ENCODE results near the gene PRDX5. TPM values are rescaled to one million over a fixed set of nuclear protein-coding genes. Genes with fewer than 3 reads are reported as not detected.
A peak's percentile ranks its signal among the peaks of the same experiment; 100 is the strongest.

The PRDX5 gene
- total and polyA plus RNA-seq, 10 of the 15 experiments (the other 5 are each of a cell fraction or from before 2014, with no cell fraction given), result 95.7 to 406 (median 240) TPM

DNA sequence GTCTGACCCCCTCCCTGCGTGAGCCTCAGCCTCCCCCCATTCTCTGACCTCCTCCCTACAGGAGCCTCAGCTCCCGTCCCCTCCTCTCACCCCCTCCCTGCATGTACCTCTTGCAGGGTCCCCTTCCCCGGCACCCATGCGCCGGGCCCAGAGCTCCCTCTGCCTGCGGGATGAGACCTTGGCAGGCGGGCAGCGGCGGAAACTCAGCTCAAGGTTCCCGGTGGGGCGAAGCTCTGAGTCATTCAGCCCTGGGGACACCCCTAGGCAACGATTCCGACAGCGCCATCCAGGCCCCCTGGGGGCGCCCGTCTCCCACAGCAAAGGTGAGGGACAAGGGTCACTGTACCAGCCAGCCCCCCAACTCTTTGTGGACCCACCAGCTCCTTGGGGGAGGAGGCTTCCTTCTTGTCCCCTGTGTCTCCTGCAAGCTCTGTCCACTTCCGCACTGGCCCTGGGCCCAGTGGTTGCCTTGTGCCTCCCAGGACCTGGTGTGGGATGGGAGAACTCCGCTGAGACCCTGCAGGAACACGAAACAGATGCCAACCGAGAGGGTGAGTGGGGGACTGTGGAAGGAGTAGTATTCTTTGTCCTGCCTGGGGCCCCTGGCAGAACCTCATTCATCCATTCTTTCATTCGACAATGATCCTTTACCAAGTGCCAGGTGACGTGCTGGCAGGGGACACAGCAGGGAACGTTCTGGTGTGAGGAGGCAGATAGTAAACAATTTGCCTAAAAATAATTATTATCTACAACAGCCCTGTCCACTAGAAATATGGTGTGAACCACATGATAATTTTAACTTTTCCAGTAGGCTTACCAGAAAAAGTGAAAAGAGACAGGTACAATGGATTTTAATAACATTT lies 37.4 kb downstream of the PRDX5 start (continued):
- TF ChIP-seq, protein P1, sequence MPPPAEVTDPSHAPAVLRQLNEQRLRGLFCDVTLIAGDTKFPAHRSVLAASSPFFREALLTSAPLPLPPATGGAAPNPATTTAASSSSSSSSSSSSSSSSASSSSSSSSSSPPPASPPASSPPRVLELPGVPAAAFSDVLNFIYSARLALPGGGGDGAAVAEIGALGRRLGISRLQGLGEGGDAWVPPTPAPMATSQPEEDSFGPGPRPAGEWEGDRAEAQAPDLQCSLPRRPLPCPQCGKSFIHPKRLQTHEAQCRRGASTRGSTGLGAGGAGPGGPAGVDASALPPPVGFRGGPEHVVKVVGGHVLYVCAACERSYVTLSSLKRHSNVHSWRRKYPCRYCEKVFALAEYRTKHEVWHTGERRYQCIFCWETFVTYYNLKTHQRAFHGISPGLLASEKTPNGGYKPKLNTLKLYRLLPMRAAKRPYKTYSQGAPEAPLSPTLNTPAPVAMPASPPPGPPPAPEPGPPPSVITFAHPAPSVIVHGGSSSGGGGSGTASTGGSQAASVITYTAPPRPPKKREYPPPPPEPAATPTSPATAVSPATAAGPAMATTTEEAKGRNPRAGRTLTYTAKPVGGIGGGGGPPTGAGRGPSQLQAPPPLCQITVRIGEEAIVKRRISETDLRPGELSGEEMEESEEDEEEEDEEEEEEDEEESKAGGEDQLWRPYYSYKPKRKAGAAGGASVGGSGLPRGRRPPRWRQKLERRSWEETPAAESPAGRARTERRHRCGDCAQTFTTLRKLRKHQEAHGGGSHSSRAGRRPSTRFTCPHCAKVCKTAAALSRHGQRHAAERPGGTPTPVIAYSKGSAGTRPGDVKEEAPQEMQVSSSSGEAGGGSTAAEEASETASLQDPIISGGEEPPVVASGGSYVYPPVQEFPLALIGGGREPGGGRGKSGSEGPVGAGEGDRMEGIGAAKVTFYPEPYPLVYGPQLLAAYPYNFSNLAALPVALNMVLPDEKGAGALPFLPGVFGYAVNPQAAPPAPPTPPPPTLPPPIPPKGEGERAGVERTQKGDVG (CRISPR knock-in tag; IDR thresholded peaks at IDR 0.05), result no peak
- TF ChIP-seq, protein P2, sequence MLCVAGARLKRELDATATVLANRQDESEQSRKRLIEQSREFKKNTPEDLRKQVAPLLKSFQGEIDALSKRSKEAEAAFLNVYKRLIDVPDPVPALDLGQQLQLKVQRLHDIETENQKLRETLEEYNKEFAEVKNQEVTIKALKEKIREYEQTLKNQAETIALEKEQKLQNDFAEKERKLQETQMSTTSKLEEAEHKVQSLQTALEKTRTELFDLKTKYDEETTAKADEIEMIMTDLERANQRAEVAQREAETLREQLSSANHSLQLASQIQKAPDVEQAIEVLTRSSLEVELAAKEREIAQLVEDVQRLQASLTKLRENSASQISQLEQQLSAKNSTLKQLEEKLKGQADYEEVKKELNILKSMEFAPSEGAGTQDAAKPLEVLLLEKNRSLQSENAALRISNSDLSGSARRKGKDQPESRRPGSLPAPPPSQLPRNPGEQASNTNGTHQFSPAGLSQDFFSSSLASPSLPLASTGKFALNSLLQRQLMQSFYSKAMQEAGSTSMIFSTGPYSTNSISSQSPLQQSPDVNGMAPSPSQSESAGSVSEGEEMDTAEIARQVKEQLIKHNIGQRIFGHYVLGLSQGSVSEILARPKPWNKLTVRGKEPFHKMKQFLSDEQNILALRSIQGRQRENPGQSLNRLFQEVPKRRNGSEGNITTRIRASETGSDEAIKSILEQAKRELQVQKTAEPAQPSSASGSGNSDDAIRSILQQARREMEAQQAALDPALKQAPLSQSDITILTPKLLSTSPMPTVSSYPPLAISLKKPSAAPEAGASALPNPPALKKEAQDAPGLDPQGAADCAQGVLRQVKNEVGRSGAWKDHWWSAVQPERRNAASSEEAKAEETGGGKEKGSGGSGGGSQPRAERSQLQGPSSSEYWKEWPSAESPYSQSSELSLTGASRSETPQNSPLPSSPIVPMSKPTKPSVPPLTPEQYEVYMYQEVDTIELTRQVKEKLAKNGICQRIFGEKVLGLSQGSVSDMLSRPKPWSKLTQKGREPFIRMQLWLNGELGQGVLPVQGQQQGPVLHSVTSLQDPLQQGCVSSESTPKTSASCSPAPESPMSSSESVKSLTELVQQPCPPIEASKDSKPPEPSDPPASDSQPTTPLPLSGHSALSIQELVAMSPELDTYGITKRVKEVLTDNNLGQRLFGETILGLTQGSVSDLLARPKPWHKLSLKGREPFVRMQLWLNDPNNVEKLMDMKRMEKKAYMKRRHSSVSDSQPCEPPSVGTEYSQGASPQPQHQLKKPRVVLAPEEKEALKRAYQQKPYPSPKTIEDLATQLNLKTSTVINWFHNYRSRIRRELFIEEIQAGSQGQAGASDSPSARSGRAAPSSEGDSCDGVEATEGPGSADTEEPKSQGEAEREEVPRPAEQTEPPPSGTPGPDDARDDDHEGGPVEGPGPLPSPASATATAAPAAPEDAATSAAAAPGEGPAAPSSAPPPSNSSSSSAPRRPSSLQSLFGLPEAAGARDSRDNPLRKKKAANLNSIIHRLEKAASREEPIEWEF (IDR thresholded peaks at IDR 0.05; ENCODE audit: insufficient replicate concordance, low read depth, low read length), result no peak
- TF ChIP-seq, protein P3, sequence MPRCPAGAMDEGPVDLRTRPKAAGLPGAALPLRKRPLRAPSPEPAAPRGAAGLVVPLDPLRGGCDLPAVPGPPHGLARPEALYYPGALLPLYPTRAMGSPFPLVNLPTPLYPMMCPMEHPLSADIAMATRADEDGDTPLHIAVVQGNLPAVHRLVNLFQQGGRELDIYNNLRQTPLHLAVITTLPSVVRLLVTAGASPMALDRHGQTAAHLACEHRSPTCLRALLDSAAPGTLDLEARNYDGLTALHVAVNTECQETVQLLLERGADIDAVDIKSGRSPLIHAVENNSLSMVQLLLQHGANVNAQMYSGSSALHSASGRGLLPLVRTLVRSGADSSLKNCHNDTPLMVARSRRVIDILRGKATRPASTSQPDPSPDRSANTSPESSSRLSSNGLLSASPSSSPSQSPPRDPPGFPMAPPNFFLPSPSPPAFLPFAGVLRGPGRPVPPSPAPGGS (IDR thresholded peaks at IDR 0.05; ENCODE audit: borderline replicate concordance, insufficient read depth, low read depth, low read length, poor library complexity, severe bottlenecking), result no peak
- TF ChIP-seq, protein P4, sequence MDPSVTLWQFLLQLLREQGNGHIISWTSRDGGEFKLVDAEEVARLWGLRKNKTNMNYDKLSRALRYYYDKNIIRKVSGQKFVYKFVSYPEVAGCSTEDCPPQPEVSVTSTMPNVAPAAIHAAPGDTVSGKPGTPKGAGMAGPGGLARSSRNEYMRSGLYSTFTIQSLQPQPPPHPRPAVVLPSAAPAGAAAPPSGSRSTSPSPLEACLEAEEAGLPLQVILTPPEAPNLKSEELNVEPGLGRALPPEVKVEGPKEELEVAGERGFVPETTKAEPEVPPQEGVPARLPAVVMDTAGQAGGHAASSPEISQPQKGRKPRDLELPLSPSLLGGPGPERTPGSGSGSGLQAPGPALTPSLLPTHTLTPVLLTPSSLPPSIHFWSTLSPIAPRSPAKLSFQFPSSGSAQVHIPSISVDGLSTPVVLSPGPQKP (IDR thresholded peaks at IDR 0.05; ENCODE audit: low read depth, low read length), result no peak
- no peak for TF ChIP-seq HDGF (IDR thresholded peaks at IDR 0.05)
- TF ChIP-seq ZSCAN29 (IDR thresholded peaks at IDR 0.05), result no peak
- no peak for TF ChIP-seq MYC (IDR thresholded peaks at IDR 0.05; ENCODE audit: insufficient read depth, insufficient read length, insufficient replicate concordance, low read length, severe bottlenecking)
- TF ChIP-seq EGR1 (IDR thresholded peaks at IDR 0.05; ENCODE audit: borderline replicate concordance in 1 of 2, low read depth in 2 of 2, low read length in 2 of 2), result no peak
- TF ChIP-seq JUND (IDR thresholded peaks at IDR 0.05; ENCODE audit: low read depth, low read length), result peak; percentile 50; the same call in 1 of the 2 replicates
- TF ChIP-seq, protein P5, sequence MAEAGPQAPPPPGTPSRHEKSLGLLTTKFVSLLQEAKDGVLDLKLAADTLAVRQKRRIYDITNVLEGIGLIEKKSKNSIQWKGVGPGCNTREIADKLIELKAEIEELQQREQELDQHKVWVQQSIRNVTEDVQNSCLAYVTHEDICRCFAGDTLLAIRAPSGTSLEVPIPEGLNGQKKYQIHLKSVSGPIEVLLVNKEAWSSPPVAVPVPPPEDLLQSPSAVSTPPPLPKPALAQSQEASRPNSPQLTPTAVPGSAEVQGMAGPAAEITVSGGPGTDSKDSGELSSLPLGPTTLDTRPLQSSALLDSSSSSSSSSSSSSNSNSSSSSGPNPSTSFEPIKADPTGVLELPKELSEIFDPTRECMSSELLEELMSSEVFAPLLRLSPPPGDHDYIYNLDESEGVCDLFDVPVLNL (IDR thresholded peaks at IDR 0.05; ENCODE audit: low read depth, low read length), result no peak
- TF ChIP-seq, protein P6, sequence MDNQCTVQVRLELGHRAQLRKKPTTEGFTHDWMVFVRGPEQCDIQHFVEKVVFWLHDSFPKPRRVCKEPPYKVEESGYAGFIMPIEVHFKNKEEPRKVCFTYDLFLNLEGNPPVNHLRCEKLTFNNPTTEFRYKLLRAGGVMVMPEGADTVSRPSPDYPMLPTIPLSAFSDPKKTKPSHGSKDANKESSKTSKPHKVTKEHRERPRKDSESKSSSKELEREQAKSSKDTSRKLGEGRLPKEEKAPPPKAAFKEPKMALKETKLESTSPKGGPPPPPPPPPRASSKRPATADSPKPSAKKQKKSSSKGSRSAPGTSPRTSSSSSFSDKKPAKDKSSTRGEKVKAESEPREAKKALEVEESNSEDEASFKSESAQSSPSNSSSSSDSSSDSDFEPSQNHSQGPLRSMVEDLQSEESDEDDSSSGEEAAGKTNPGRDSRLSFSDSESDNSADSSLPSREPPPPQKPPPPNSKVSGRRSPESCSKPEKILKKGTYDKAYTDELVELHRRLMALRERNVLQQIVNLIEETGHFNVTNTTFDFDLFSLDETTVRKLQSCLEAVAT (IDR thresholded peaks at IDR 0.05), result no peak

Data from GM12878 (cell line).